ENCODE data around the gene ACTG1.

ACTG1 gene

DNA sequence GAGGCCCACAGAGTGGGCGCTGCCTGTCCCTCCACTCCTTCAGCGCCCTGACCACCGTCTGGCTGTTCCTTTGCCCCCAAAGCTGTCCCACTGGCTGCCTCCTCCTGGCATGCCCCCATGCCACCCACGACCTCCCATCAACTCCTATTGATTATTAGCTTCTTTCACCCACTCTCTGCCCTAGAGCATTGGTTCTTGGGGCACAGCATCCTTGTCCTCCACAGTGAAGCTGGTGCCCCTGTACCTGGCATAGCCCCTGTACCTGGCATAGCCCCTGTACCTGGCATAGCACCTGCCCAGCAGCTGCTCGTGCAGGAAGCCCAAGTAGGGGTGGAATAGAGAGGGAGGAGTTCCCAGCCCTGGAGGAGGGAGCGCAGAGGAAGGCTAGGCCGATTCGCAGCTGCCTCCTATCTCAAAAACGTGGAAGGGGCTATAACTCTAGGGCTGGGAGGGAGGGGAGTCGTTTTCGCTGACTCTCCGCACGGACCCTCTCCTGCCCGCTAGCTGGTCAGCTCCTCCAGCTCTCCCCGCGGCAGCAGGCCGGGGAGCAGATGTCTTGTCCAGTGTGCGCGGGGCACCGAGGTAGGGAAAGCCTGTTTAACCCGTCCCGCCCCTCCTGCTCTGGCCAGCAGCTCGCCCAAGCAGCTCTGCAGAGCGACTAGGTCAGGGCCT lies 5.7 kb upstream of the ACTG1 start:
- no peak for DNase-seq (ENCODE audit: low read depth, low spot score)

DNA sequence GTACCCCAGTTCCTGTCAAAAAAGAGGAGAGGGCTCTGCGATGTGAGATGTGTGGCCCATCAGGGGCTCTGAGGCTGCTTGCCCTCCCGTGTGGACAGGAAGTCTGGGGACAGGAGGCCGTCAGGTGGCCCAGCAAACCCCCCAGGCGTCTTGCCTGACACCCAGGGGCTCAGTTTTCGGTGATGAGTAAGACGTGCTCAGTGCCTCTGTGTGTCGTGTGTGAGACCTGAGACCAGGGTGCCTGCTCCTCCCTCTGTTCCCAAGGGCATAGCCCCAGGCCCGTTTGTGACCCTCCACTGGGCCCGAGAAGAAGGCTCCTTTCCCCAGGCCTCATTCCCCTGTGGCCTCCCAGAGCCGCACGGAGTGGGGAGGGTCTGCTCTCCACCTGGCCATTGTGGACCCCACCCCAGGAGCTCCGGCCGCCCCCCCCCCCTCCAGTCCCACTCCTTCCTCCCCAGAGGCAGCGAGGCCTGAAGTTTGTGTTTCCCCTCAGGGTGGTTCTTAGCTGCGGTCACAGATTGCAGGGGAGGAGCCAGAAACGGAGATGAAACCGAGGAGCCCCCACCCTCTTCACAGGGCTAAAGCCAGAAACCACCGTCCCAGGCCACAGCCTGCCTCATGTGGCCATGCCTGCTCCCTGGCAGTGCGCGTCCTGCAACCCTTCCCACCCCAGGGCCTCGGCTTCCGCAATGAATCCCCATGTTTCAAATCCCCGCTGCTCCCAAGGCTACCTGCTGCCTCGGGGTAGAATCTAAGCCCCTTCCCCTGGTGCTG lies 4.9 kb upstream of the ACTG1 start:
- DNase-seq (ENCODE audit: low read depth, low spot score) = no peak

DNA sequence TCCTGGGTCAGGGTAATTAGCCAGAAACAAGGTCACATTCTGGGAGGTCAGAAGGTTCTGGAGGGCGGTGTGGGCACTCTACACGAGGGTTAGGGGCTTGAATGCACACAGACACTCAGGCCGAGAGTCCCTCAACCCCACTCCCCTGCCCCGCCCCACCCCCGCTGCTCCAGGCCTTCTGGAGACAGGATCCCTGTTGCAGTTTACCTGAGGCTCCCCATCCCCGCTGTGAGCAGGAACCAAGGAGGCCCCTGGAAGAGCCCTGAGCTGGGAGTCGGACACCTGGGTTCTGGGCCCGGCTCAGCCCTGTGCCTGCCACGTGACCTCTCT lies 4.4 kb upstream of the ACTG1 start:
- no peak for DNase-seq (ENCODE audit: low read depth, low spot score)

DNA sequence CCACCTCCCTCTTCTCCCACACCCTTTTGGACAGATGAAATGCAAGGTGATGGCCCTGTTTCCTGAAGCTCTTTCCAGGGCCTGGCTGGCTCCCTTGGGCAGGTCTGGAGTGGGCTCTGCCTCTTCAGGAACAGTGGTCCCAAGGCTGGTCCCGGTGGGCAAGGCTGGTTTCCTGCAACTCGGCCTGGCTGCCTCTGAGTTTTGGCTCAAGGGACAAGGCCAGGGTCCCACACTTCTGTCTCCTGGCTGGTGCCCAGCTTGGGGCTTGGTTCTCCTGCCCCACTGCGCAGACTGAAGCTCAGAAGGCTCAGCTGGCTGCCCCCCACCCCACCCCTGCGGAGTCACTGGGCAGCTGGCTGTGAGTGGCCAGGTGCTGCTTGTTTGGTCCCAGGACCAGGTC lies 3.8 kb upstream of the ACTG1 start:
- DNase-seq (ENCODE audit: low read depth, low spot score) = no peak

DNA sequence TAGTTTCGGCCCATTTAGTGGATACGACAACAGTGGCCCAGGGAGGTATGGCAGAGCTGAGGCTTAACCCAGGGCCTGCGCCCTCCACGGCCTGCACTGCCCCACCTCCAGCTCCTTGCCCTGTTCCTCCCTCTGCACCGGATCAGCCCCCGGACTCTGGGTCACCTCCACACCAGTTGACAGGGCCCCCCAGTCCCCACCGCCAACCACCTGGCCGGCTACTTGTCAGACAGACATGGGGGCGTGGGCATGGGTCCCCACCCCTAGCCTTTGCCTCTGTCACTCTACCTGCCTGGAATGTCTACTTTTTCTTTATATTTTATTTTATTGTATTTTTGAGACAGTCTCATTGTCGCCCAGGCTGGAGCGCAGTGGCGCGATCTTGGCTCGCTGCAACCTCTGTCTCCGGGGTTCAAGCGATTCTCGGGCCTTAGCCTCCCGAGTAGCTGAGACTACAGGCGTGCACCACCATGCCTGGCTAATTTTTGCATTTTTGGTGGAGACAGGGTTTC lies 3.0 kb upstream of the ACTG1 start:
- no peak for DNase-seq (ENCODE audit: low read depth, low spot score)

DNA sequence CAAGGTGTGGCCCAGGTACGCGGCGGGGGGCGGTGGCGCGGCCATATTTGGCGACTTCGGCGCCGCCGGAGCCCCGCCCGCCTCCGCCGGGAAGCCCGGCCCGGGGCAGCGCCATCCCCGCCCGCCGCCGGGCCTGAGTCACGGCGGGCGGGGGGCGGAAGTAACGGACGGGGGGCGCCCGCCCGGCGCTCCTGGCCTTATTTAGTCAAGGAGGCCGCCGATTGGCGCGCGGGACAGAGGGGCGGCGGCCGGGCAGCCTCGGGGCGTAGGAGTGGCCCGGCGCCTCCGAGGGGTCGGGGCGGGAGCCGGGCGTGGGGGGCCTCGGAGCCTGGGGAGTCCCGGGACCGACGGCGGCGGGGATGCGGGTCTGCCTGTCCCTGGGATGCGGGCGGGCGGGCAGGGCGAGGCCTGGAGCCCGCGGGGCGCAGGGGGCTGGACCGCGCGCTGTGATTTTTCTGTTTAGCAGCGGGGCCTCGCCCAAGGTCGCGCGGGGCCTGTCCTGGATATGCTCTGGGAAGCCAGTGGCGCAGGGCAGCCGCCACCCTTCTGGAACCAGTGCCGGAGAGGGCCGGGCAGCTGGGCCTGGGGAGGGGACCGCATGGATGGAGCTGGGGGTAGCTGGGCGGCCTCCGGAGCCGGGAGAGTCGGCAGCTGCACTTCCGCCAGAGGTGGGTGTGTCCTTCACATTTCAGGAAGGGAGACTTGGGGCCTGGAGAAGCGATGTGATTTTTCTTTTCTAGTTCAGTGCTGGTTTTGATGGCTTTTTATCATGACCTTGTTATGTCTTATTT lies 2.3 kb upstream of the ACTG1 start:
- DNase-seq (ENCODE audit: low read depth, low spot score) = no peak

DNA sequence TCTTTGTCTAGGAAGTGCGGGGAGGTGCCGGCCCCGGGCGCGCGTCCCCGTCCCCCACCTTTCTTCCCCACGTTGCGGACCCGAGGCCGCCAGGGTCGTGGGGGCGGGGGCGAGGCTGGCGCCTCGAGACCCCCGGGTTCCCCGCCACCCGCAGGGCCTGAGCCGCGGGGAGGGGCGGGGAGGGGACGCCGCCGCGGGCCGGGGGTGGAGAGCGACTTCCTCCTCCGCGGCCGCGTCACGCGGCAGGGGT lies 1.8 kb upstream of the ACTG1 start:
- no peak for DNase-seq (ENCODE audit: low read depth, low spot score)

DNA sequence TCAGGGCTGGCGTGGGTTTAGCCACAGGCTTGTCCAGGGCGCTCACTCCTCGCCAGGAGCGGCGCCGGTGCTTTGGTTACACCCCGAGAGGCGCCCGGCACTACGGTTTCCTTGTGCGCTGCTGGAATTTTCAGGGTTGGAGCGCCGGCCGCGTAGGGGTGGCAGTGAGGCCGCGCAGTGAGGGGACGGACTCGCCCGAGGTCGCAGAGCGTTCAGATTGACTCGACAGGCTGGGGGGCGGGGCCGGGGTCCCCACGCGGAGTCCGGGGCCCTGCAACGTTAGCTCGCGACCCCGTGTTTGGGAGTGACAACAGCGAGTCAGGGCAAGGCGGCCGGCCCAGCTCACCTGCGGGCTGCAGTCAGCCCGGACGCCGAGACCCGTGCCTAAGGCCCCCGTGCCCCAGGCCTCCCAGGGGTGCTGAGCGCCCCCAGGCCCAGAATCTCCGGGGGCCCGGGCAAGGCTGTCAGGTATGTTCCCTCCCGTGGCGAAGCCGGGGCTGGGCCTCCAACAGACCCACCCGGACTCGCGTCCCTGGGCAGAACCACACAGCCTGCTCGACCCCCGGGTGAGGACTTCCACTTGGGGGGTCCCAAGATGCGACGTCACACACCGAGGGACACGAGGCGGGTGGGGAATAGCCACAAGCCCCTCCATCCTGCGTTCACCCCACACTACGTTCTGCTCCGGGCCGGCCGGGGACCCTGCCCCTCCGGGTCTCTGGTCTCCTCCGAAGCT lies 1.3 kb upstream of the ACTG1 start:
- no peak for DNase-seq (ENCODE audit: low read depth, low spot score)

DNA sequence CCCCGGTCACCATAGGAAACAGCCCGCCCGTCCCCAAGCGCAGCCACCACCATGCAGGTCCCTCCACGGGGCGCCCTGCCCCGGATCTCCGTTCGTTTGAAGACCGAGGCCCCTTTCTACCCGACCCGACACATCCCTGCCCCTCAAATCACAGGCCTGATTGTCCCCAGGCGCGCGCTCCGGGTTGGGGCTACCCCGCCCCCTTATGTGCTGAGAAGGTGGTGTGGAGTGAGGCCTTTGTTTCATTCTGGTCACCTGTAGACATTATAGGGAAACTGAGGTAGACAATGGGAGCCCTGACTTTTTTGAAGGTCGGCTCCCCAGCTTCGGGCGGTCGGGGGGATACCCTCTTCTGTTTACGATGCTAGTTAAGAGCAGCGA lies 763 bp upstream of the ACTG1 start:
- no peak for DNase-seq (ENCODE audit: low read depth, low spot score)

DNA sequence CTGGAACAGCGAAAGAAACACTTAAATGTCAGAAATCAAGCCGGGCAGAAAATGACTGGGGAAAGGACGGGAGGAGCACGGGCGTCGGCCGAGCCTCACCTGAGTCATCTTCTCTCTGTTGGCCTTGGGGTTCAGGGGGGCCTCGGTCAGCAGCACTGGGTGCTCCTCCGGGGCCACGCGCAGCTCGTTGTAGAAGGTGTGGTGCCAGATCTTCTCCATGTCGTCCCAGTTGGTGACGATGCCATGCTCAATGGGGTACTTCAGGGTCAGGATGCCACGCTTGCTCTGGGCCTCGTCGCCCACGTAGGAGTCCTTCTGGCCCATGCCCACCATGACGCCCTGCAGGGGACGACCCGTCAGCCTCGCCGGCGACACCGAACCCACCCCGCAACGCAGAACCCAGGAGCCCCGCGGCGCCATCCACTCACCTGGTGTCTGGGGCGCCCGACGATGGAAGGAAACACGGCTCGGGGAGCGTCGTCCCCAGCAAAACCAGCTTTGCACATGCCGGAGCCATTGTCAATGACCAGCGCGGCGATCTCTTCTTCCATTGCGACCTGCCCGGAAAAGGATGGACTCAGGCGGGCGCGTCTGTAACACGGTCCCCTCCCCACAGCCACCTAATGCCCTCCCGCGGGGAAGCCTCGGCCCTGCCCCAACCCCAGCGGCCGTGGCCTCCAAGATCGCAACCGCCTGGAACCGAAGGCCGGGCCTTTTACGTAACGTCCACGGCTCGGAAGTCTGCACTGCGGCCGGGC lies 616 bp downstream of the ACTG1 start:
- DNase-seq (ENCODE audit: low read depth, low spot score) = no peak

DNA sequence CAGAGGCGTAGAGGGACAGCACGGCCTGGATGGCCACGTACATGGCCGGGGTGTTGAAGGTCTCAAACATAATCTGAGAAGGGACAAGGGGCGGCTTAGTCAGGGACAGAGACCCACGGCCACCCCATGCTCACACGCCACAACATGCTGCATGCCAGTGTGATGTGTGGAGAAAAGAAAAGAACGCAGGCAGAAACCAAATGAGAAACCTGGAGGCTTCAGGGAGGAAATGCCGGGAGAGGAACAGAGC lies 1.1 kb downstream of the ACTG1 start:
- no peak for DNase-seq (ENCODE audit: low read depth, low spot score)

DNA sequence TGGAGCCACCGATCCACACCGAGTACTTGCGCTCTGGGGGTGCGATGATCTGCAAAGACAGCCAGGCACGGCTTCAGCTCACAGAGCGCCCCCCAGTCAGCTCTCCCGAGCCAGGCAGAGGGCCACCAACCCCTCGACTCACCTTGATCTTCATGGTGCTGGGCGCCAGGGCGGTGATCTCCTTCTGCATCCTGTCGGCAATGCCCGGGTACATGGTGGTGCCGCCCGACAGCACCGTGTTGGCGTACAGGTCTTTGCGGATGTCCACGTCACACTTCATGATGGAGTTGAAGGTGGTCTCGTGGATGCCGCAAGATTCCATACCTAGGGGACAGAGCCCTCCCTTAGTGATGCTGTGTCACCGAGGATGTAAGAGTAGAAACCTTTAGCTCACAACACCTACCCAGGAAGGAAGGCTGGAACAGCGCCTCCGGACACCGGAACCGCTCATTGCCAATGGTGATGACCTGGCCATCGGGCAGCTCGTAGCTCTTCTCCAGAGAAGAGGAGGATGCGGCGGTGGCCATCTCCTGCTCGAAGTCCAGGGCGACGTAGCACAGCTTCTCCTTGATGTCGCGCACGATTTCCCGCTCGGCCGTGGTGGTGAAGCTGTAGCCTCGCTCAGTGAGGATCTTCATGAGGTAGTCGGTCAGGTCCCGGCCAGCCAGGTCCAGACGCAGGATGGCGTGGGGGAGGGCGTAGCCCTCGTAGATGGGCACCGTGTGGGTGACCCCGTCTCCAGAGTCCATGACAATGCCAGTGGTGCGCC lies 1.6 kb downstream of the ACTG1 start:
- no peak for DNase-seq (ENCODE audit: low read depth, low spot score)

DNA sequence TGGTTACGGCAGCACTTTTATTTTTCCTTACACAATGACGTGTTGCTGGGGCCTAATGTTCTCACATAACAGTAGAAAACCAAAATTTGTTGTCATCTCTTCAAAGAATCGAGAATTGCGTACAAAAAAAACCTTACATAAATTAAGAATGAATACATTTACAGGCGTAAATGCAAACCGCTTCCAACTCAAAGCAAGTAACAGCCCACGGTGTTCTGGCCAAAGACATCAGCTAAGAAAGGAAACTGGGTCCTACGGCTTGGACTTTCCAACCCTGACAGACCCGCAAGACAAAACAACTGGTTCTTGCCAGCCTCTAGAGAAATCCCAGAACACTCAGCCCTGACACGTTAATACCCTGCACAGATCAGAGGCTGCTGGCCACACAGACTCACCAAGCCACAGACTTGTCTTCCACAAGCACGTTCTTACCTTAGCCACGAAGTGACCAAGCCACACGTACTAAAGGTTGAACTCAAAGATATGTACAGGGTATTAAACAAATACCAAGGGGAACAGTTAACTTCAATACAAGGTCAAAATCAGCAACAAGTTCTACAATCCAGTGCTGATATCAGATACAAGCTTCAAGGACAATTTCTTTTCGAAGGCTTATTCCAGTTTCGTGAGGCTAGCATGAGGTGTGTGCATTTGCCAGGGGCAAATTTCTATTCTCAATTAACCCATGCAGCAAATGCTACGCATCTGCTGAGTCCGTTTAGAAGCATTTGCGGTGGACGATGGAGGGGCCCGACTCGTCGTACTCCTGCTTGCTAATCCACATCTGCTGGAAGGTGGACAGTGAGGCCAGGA lies 2.4 kb downstream of the ACTG1 start:
- no peak for DNase-seq (ENCODE audit: low read depth, low spot score)

DNA sequence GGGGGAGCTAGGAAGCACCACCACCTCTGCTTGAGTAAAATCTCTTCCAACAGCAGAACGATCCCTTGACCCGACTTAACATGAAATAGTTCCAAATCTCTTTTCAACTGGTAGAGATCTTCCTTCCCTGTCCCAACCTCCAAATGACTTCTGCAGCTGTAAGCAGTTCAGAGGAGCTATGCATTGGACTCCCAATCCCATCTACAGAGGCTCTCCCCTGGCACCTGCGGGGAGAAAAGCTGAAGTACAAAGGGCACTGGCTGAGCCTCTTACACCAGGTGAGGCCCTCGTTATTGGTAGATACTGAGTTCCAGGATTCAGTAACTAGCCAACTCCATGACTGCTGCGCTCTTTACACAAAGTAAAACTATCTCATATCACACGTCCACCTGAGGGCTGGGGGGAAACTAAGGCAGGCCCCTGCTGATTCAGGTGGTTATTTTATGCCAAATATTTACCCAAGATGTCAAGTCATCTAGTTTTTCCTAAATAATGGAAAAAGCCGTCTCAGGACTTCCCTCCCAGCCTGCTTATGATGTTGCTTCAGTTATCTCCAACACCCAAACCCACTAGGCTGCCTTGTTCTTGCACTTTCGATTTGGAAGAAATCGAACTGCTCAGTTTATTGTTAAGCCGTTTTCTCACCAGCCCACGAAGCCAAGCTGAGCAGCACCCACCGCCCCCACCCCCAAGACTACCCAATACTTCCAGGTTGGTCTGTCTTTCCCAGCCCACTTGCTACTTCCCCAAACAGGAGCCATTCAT lies 3.2 kb downstream of the ACTG1 start:
- DNase-seq (ENCODE audit: low read depth, low spot score) = no peak

DNA sequence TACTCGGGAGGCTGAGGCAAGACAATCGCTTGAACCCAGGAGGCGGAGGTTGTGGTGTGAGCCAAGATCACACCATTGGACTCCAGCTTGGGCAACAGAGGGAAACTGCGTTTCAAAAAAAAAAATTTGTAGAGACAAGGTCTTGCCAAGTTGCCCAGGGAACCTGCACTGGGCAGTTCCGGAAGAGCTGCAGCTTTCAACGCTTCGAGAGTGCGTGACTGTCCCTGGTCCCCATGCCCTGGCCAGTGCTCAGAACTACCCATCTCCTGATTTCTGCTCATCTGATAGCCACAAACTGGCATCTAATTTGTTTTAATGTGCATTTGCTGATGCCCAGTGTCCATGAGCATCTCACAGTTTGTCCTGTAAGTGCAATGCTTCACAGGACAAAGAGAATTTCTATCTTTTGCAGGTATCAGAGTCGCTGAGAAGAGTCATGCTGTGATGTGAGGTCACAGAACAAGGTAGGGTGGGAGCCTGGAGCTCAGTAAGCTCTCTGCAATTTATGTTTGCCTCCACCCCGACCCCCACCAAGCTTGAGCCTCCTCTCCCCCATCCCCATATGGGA lies 3.9 kb downstream of the ACTG1 start:
- no peak for DNase-seq (ENCODE audit: low read depth, low spot score)

DNA sequence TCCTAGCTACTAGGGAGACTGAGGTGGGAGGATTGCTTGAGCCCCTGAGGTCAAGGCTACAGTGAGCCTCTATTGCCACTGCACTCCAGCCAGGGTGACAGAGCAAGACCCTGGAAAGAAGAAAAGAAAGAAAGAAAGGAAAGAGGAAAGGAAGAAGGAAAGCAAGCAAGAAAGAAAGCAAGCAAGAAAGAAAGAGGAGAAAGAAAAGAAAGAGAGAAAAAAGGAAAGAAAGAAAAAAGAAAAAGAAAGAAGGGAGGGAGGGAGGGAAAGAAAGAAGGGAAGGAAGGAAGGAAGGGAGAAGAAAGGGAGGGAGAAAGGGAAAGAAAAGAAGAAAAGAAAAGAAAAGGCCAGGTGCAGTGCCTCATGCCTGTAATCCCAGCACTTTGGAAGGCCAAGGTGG lies 9.0 kb downstream of the ACTG1 start:
- DNase-seq (ENCODE audit: low read depth, low spot score) = no peak

DNA sequence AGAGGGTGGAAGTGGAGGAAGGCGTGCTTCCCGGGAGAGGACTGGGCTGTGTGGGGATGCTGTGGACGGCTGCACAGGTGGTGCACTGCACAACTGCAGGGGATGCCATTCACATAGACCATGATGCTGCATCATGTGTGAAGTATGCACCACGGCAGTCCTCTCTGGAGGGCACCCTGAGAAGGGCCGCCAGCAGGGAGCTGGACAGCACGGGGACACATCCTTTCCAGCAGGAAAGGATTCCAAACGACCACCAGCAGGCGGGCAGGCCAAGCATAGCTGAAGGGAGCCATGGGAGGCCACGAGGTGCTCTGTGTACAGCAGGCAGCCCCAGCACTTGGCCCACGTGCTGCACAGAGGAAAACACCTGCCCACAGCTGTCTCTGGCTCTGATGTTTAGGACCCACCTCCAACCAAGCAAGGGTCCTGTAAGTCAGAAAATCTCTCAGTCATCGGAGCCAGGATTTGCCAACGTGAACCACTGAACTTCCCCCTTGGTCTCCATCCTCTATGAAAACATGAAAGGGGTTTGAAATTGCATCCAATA lies 10.1 kb downstream of the ACTG1 start:
- no peak for DNase-seq (ENCODE audit: low read depth, low spot score)

DNA sequence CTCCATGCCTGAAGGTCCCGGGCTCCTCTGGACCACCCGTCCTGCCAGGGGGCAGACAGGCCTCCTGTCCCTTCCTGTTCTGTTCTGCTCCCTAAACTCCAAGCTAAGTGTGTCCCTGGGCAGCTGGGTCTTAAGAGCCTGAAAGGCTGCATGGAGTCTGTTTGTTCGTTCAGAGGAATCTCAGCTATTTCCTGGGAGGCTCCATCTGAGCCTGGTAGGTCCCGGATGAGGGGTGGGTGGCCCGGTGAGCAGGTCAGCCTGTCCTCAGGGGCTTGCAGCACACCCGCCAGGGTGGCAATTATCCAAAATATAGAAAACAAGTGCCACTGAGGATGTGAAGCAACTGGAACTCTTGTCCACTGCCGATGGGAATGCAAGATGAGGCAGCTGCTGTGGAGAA lies 12.6 kb downstream of the ACTG1 start:
- no peak for DNase-seq (ENCODE audit: low read depth, low spot score)

DNA sequence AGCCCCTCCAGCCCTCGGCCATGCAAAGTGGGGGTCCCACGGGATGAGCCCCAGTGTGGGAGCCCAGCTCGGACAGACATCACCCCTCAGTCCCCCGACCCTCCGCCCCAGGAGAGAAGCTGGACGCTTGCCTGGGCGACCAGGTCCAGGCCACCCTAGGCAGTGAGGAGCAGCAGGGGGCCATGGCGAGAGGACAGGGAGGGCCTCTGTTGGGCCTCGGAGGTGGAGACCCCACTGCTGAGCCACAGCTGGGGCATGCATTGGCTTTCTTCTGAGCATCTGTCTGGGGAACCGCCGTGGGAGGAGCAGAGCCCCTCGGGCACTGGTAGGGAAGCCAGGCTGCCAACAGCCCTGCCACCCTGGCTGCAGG lies 13.0 kb downstream of the ACTG1 start:
- DNase-seq (ENCODE audit: low read depth, low spot score) = no peak

All from smooth muscle cell of the brain vasculature (primary cell).